Breast epithelium (tissue), 4 donors: ENCODE results near the gene SOX10. TPM values are rescaled to one million over a fixed set of nuclear protein-coding genes. Genes with fewer than 3 reads are reported as not detected.

ENCODE experiments used
- DNase-seq, 2 donors: peaks; one replicate each; pipeline ENCODE4 v3.0.0-alpha.2; 2019; ENCODE audit warnings: low spot score in 2 of 2
- H3K27ac ChIP-seq, 2 donors: fragments of 200-600 bp; sonication (generic) in 1 of 2; one replicate each; pipeline ENCODE4 v1.5.1; 2016 to 2019; ENCODE audit warnings: mild to moderate bottlenecking in 1 of 2
- H3K27me3 ChIP-seq, 2 donors: fragments of 200-600 bp; sonication (generic) in 1 of 2; one replicate each; pipeline versions ENCODE4 v1.5.1 to v1.6.0; 2017 to 2019; ENCODE audit warnings: control low read depth in 1 of 2, mild to moderate bottlenecking in 1 of 2
- H3K36me3 ChIP-seq: fragments of 200-600 bp; one replicate; pipeline ENCODE4 v1.5.1; 2019
- H3K4me1 ChIP-seq, 2 donors: fragments of 200-600 bp; sonication (generic); one replicate each; pipeline ENCODE4 v1.5.1; 2016 to 2019; ENCODE audit warnings: control low read depth in 1 of 2
- H3K4me3 ChIP-seq, 3 donors: fragments of 200-600 bp; sonication (generic); 1 replicate in 2 of 3; 2 replicates in 1 of 3; pipeline ENCODE4 v1.5.1; 2016 to 2019; ENCODE audit warnings: mild to moderate bottlenecking in 3 of 3, moderate library complexity in 2 of 3
- H3K9me3 ChIP-seq, 2 donors: fragments of 200-600 bp; sonication (generic) in 1 of 2; one replicate each; pipeline ENCODE4 v1.5.1; 2016 to 2019; ENCODE audit warnings: control low read depth in 1 of 2
- POLR2A ChIP-seq: fragments of 450-650 bp; IDR thresholded peaks from one replicate; pipeline ENCODE4 v1.6.1; 2016; ENCODE audit warnings: antibody characterized with exemption, mild to moderate bottlenecking, moderate library complexity
- POLR2AphosphoS5 ChIP-seq, 3 donors: sonication (generic); formaldehyde crosslinking; IDR thresholded peaks; one replicate each; pipeline ENCODE4 v1.6.1; 2017; ENCODE audit warnings: antibody characterized with exemption in 3 of 3
- intact Hi-C: fragments of 100-400 bp; cut with DNase I; formaldehyde crosslinking; loops from one replicate; pipeline ENCODE4 v1.15.1; 2023; ENCODE audit warnings: low total_unique reads
- total RNA-seq, 3 donors: library from RNA; depleted of rRNA; stranded (reverse); fragments of >200 nt; gene quantifications; one replicate each; pipeline ENCODE4 v1.1.0, GENCODE V29; 2016
- TF ChIP-seq, protein P1 (sequence below), 3 donors: fragments of 450-650 bp; IDR thresholded peaks; one replicate each; pipeline ENCODE4 v1.5.1; 2016 to 2017; ENCODE audit warnings: antibody characterized with exemption in 3 of 3, mild to moderate bottlenecking in 3 of 3, moderate library complexity in 3 of 3

Gene SOX10
- 100 to 1,000 TPM in 1 of 3 donors, 10 to 100 TPM in 1, under 1 TPM in 1; 0.16 to 101 (median 24.9) TPM for total RNA-seq

DNA sequence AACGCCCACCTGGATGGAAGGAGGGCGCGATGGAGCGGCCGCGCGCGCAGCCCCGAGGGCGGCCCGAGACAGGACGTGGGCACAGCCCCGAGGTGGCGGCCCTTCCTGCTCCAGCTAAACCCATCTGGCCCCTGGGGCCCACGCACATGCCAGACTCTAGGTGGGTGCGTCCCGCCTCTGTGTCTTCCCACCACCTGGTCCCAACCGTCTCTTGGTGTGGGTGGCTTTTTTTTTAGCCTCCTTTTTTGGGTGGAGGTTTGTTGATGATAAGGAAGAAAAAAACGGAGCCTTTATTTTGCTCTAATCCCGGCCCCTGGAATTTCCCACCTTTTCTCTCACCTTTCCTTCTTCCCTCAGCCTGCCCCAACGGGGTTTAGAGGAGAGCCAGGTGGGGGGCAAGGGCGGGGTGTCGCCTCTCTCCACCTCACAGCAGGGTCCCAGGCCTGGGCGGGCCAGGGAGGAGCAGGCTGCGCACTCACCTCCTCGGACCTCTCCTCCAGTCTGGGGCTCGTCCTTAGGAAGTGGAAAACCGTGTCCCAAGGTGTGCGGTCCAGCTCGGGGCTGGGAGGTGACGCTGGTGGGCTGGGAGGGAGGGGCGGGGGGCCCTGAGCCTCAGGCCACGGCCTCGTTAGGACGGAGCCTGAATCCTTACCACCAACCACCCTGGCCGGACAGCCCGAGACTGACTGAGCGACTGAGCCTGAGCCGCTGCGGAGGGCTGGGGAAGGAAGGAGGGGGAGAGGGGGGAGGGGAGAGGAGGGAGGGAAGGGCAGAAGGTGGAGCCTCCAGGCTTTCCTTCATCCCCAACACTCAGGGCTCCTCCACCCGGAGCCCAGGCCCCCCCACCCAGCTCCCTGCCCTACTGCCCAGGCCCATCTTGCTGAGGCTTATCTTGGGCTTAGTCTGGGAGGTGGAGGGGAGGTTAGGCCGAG is at the start of gene SOX10:
Gene SOX10, minus strand, starts transcription at position 696 of the 932 bp plus-strand sequence. CDS start 771 bp downstream, outside the sequence.
- peak within 1 kb of the TSS in 2 of 3 donors; percentile 66 to 75 for H3K4me3 ChIP-seq
- H3K9me3 ChIP-seq: no peaks in the 10 kb centered on the region
- DNase-seq: peak in 1 of 2 donors; percentile 73
- H3K4me1 ChIP-seq: no peaks in the 10 kb centered on the region
- intact Hi-C loops: loop anchor here (10.0 kb wide), 1 partner anchor 51 kb away; no protein-coding TSS in a partner anchor
- no peaks in the 10 kb centered on the region for H3K36me3 ChIP-seq
- peak within 1 kb of the TSS; percentile 87 to 91 for H3K27ac ChIP-seq
- peak in 2 of 3 donors; percentile 61 to 76 for TF ChIP-seq POLR2AphosphoS5 (IDR thresholded peaks at IDR 0.05)
- no peak for TF ChIP-seq POLR2A
- no peaks in the 10 kb centered on the region for H3K27me3 ChIP-seq

DNA sequence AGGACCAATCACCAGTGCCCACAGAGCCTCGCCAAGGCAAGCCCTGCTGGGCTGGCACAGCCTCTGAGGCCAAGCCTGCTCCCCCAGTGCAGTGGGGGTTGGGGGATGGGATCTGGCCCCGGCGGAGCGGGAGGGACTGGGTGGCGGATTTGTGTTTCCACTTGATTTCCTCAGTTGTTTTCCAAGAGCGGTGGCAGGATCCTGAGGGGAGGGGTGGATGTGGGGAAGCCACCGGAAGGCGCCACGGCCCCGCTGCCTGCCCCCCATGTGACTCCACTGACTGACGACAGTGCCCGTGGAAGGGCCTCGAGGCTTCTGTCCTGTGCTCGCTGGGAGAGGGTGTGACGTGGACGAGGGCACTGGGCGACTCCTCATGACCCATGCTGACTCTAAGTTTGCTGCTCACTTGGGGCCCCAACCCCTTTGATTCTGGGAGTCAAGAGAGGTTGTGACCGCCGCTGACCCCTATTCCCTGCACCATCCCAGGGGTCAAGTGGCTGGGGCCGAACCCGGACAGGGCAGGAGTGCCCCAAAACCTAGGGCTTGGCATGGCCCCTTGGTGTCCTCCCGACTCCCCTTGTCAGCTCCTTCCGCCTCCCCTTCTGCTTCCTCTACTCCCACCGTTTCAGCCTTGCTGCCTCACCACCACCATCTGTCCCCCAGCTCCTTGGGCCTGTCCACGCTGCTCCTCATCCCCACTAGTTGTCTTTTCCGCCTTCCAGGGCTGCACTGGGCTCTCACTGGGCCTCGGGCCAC is 49.3 kb upstream of the SOX10 start:
- no peaks in the 10 kb centered on the region for H3K36me3 ChIP-seq
- H3K4me3 ChIP-seq: peak overlapping the region in 1 of 3 donors; percentile 35
- peak overlapping the region; percentile 96 for H3K27ac ChIP-seq
- intact Hi-C loops: loop anchor here (10.0 kb wide), 1 partner anchor 49 kb away; the partner anchor contains the start of gene SOX10
- H3K27me3 ChIP-seq: no peaks in the 10 kb centered on the region
- no peak for DNase-seq
- TF ChIP-seq, protein P1, sequence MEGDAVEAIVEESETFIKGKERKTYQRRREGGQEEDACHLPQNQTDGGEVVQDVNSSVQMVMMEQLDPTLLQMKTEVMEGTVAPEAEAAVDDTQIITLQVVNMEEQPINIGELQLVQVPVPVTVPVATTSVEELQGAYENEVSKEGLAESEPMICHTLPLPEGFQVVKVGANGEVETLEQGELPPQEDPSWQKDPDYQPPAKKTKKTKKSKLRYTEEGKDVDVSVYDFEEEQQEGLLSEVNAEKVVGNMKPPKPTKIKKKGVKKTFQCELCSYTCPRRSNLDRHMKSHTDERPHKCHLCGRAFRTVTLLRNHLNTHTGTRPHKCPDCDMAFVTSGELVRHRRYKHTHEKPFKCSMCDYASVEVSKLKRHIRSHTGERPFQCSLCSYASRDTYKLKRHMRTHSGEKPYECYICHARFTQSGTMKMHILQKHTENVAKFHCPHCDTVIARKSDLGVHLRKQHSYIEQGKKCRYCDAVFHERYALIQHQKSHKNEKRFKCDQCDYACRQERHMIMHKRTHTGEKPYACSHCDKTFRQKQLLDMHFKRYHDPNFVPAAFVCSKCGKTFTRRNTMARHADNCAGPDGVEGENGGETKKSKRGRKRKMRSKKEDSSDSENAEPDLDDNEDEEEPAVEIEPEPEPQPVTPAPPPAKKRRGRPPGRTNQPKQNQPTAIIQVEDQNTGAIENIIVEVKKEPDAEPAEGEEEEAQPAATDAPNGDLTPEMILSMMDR (IDR thresholded peaks at IDR 0.05): no peak
- TF ChIP-seq POLR2AphosphoS5 (IDR thresholded peaks at IDR 0.05) (no peak), POLR2A (no peak)
- H3K9me3 ChIP-seq: no peaks in the 10 kb centered on the region
- H3K4me1 ChIP-seq: peaks cover 19 to 34% of the 10 kb centered on the region in 2 donors

DNA sequence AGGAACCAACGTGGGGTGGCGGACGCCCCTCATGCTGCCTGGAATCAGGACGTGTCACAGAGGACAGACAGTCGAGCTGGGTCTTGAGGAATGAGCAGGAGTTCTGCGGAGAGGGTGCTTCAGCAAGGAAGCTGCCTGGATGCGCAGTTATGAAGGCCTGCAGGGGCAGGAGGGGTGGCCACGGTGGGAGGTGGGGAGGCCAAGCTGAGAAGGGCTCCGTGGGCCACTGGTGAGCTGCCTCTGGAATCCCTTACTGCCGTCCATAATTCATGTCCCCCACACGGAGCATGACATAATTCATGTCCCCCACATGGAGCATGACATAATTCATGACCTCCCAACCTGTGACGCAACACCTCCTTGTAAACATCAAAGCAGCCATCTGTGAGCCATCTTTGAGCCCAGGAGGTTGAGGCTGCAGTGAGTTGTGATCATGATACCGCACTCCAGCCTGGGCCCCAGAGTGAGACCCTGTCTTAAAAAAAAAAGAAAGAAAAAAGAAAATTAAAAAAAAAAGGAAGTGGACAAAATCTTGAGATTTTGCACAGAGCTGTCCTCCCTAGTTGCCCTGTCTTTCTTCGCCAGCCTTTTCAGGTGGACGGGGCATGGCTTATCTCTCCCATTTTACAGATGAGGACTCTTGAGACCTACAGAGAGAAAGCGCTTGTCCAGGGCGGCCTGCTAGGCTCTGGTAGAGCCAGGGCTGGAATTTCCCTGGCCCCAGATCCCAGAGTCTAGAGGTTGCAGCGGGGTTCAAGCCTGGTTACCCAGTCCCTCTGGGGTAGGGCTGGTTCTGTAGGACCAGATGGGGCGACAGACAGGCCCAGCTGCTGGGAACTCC is 48.5 kb upstream of the SOX10 start:
- no peak for TF ChIP-seq POLR2A
- TF ChIP-seq POLR2AphosphoS5 (IDR thresholded peaks at IDR 0.05): peak in 2 of 3 donors; percentile 45 to 68
- no peaks in the 10 kb centered on the region for H3K36me3 ChIP-seq
- no peaks in the 10 kb centered on the region for H3K27me3 ChIP-seq
- intact Hi-C loops: loop anchor here (10.0 kb wide), 1 partner anchor 48 kb away; the partner anchor contains the start of gene SOX10
- H3K4me3 ChIP-seq: peak overlapping the region in 1 of 3 donors; percentile 35
- no peaks in the 10 kb centered on the region for H3K9me3 ChIP-seq
- peaks cover 15 to 34% of the 10 kb centered on the region in 2 donors for H3K4me1 ChIP-seq
- no peak for DNase-seq
- peak overlapping the region; percentile 96 for H3K27ac ChIP-seq

DNA sequence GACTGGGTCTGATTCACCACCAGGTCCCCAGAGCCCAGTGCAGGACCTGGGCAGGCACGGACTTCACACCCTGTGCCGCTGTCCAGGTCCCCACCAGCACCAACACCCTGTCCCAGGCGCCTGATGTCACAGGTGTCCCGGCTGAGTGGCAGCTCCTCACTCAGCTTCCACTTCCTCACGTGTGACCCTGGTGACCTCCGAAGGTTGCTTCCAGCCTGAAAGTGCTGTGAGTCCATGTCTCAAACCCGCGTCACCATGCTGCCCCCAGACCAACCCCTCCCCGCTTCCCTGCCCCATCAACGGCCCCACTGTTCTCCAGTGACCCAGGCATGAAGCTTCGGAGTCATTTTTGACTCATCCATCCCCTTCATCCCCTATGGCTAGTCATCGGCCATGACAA is 47.1 kb upstream of the SOX10 start:
- intact Hi-C loops: loop anchor here (10.0 kb wide), 1 partner anchor 47 kb away; the partner anchor contains the start of gene SOX10
- no peak for TF ChIP-seq POLR2A
- no peak for TF ChIP-seq POLR2AphosphoS5 (IDR thresholded peaks at IDR 0.05)
- TF ChIP-seq, protein P1 (IDR thresholded peaks at IDR 0.05): no peak
- H3K4me3 ChIP-seq: no peak overlapping the region
- no peak for DNase-seq
- H3K9me3 ChIP-seq: no peaks in the 10 kb centered on the region
- H3K36me3 ChIP-seq: no peaks in the 10 kb centered on the region
- H3K27me3 ChIP-seq: no peaks in the 10 kb centered on the region
- H3K27ac ChIP-seq: peak overlapping the region; percentile 72 to 96
- H3K4me1 ChIP-seq: peaks cover 15 to 39% of the 10 kb centered on the region in 2 donors

DNA sequence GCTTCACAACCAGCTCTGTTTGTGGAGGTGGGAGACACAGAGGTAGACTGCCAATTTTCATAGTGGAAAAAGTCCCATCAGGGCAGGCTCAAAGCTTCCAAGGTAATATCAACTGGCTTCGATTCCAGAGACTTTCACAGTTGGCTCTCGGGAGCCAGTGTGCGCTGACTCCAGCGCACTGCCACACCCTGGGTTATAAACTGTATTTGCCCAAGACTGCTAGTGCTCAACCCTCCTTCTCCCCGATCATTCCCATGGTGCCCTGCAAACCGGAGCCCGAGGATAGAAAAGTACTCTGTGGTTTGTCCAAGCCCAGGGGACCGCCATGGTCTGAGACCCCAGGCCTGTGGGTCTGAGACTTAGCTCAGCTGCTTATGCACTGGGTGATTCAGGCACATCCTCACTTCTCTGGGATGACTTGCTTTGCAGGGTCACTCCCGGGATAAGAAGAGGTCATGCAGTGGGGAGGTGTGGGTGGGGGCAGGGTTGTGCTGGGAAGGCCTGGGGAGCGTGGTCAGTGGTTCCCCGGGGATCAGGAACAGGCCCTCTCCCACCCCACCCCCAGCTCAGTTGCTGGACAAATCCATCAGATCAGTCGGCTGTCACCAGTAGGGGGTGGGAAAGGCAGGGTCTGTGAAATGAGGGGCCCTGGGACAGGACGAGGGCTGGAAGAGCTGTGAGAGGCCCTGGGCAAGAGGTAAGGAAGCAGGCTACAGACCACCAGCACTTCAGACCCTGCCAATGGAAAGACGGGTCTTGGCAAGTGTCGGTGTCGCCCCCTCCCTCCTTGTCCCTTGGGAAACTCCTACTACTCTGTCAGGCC is 46.2 kb upstream of the SOX10 start:
- no peaks in the 10 kb centered on the region for H3K9me3 ChIP-seq
- no peak overlapping the region for H3K4me3 ChIP-seq
- TF ChIP-seq POLR2A (no peak), POLR2AphosphoS5 (IDR thresholded peaks at IDR 0.05) (no peak)
- TF ChIP-seq, protein P1 (IDR thresholded peaks at IDR 0.05): no peak
- peak overlapping the region; percentile 72 to 96 for H3K27ac ChIP-seq
- intact Hi-C loops: loop anchor here (10.0 kb wide), 1 partner anchor 46 kb away; the partner anchor contains the start of gene SOX10
- peaks cover 15 to 42% of the 10 kb centered on the region in 2 donors for H3K4me1 ChIP-seq
- no peaks in the 10 kb centered on the region for H3K36me3 ChIP-seq
- DNase-seq: no peak
- H3K27me3 ChIP-seq: no peaks in the 10 kb centered on the region
